HuH-7 (cell line): Measurements from ENCODE around the gene RNF38.
"Not testable (repeated sequence)": the region's sequence is repeated elsewhere in the genome, so short reads cannot be mapped to it uniquely, and the experiment has no call there.

Experiments used
- DNase-seq: peaks from one replicate; pipeline ENCODE4 v3.0.0; 2011; ENCODE audit warnings: low spot score

Gene RNF38

DNA sequence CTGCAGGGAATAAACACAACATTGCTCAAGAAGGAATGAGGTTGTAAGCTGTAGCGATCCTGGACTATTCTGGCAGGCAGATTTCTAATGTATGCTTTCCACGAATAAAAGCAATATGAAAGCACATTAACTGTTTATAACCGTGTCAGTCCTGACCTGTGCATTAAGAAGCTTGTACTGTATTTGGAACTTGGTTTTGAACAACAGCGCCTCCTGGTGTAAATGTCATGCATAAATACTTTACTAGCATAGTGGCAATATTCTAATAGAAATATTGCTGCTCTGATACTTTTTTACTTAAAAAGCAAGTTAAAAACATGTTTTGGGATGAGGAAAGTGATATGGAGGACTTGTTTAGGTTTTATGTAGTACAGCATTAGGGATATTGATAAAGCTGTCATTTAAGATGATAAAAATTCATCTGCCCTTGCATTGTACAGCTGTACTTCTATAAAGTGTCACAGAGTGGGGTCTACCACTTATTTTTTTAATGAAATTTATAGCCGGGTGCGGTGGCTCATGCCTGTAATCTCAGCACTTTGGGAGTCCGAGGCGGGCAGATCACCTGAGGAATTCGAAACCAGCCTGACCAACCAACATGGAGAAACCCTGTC, 71.2 kb downstream of the RNF38 start:
- peak; percentile 74 for DNase-seq

GRCh38 chr9:36325081-36325828, 74.8 kb downstream of the RNF38 start:
- no peak for DNase-seq

GRCh38 chr9:36323926-36324325, 76.1 kb downstream of the RNF38 start:
- DNase-seq = no peak

DNA sequence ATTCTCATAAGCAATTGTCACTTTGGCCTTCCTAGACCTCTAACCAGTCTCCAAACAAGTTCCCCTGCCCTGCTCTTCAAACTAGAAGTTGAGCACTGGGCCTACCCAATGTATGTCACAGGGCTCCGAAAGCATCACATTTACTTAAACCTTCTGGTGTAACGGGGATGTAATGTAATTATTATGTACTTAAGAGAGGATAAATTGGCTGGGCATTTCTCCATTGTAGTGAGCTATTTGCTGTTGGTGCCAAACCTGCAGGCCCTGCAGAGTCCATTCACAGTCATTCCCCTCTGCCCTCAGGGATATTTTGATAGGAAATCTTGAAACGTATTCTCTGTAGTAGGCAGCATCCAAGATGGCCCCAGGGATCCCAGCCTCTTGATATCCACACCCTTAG, 77.6 kb downstream of the RNF38 start:
- no peak for DNase-seq

DNA sequence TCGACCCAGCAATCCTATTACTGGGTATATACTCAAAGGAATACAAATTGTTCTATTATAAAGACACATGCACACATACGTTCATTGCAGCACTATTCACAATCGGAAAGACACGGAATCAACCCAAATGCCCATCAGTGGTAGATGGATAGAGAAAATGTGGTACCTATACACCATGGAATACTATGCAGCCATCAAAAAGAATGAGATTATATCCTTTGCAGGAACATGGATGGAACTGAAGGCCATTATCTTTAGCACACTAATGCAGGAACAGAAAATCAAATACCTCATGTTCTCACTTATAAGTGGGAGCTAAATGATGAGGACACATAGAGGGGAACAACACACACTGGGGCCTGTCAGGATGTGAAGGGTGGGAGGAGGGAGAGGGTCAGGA, 78.2 kb downstream of the RNF38 start:
- not testable (repeated sequence) for DNase-seq

- no peak for DNase-seq
Observed at GRCh38 chr9:36320466-36320865, 79.6 kb downstream of the RNF38 start.

DNA sequence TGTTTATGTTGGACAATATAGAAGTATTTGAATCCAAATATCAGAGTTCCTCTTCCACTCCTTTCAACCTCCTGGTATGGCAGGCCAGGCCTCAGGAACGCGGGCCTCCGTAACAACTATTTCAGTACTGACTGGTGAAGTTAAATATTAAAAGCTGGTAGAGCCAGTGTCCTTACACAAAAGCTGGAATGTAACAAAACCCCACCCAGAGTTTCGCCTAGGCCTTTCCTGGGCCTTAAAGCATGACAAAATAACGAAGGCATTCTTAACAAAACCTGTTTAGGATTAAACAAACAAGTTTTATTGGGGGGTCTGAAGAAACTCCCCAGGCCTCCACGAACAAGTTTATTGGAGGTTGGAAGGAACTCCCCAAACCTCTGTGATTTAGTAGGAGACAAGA, 80.3 kb downstream of the RNF38 start:
- peak; percentile 66 for DNase-seq

DNA sequence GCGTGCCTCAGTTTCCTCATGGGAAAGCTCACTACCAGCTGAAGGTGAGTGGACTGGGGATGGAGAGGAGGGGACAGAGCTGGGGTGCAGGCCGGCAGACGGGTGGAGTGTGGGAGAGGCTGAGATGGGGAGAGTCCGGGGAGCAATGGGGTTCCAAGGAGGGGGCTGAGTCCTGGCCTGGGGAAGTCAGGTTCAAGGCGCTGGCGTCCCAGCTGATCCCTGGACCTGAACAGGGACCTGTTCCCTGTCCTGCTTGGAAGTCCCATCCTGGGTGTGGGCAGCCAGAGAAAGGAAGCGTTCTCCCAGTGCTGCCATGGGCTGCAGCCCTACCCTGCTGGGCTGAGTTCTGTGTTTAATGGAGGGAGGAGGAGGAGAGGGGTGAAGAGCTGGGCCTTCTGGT, 80.9 kb downstream of the RNF38 start:
- no peak for DNase-seq

DNA sequence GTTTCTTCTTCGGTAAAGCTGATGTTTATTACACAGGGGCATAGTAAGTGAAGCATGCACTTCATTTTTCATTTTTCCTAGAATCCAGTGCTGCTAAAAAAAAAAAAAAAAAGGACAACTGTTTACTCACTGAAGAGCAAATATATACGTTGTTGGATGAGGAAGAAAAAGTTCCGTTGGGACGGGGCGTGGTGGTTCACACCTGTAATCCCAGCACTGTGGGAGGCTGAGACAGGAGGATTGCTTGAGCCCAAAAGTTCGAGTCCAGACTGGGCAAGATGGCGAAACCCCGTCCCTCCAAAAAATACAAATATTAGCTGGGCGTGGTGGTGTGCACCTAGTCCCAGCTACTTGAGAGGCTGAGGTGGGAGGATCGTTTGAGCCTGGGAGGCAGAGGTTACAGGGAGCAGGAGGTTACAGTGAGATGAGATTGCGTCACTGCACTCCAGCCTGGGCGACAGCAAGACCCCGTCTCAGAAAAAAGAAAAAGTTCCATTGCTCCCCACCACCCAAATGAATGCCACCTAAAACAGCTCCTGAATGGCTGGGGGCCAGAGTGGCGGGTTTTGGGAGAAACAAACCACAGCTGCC, 81.8 kb downstream of the RNF38 start:
- DNase-seq = no peak

GRCh38 chr9:36317766-36318165, 82.3 kb downstream of the RNF38 start:
- peak; percentile 59 for DNase-seq

DNA sequence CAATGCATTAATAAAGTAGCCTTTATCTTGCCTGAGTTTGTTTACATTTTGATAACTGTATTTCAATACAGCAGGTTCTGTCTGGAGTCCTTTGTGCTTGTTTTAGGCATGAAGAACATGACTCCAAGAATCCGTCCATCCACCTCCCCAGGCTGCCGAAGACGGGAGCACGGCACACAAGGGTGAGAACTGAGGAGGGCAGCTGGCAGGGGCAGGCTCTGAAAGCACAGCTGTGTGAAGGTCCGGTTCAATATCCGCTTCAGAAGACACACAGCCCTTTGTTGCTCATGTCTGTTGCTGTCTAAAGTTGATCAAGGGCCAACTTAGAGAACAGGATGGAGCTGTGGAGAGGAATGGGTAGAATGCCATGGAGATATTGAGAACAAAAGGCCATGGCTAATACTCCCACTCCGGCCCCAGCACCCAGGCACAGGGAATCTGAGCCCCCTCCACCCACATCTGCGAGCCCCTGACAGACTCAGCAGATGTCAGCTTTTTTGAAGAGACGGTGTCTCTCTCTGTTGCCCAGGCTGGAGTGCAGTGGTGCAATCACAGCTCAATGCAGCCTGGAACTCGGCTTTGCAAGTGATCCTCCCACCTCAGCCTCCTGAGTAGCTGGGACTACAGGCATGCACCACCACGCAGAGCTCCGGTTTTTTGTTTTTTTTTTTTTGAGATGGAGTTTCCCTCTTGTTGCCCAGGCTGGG, 83.3 kb downstream of the RNF38 start:
- DNase-seq = no peak

- no peak for DNase-seq
Observed at GRCh38 chr9:36316049-36316448, 84.0 kb downstream of the RNF38 start.

- DNase-seq = no peak
Observed at GRCh38 chr9:36315283-36315682, 84.8 kb downstream of the RNF38 start.

DNA sequence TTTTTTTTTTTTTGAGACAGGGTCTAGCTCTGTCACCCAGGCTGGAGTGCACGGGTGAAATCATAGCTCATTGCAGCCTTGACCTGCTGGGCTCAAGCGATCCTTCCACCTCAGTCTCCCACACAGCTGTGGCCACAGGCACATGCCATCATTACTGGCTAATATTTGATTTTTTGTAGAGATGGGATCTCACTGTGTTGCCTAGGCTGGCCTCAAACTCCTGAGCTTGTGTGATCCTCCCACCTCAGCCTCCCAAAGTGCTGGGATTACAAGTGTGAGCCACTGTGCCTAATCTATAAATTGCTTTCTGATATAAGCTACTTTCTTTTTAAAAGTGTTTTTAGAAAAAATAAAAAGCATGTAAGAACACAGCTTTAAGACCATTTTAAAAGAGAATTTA, 85.3 kb downstream of the RNF38 start:
- DNase-seq = no peak

DNA sequence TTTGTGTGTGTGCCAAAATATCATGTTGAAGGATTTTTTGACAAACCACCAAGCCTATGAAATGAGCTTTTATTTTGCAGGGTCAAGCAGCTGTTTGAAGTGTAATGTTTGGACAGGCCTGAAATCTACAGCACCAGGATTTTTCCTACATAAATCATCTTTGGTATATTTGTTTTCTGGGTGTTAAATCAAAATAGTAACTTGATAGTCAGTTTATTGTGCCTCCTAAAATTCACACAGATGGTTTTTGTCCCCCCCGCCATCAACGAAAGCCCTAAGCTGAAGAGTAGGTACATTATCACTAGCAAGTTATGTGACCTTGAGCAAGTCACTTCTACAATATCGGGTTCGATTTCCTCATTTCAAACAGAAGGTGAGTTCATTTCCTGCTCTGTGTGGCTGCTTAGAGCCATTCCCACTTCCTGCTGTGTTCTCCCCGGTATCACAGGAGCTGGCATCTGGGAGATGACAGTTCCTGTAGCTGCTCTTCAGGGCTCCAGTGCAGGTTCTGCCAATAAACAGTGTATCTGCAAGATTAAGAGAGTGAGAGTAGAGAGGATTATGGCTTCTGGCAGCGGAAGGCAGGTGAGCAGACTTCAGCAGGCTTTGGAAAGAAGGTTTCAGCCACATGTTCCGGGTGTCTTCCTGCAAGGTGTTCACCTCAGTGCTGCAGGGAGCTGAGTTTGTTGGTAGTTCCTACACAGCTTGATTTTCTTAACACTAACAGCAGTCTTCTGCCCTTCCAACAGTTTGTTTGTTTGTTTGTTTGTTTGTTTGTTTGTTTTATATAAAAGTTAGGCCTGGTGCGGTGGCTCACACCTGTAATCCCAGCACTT, 93.4 kb downstream of the RNF38 start:
- DNase-seq = peak; percentile 65

DNA sequence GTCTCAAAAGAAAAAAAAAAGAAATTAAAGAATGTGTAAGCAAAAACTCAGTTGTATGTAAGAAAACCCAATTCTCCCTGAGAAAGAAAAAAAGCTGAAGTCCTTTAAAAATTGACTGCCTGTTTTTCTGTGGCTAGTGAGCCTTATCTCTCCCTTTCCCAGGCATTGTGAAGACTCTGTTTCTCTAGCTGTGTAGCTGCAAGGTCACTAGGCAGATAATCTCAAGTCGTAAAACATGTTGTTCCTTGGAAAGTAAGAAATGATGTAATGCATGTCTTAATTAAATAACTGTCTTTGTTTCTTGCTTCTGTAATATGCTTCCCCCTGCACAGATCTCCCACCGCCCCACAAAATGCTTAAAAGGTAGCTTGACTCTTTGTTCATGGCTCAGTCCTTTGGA, 95.7 kb downstream of the RNF38 start:
- not testable (repeated sequence) for DNase-seq

- no peak for DNase-seq
Observed at GRCh38 chr9:36301227-36301626, 98.8 kb downstream of the RNF38 start.

DNA sequence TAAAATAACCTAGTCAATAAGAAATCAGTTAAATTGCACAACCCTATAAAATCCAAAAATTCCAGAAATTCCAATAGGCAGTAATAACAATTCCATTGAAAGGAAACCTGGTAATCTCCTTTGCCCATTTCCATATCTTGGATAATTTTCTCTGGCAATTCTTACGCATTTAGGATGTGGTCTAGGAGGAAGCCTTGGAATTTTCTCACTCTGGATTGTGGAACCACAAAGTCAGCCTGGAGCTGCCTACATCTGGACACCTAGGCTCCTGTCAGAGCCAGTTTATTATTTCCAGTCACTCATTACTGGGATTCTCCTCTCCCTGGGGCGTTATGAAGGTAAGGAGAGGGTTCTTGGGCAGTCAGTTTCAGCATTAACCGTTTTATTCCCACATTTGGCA, 101.5 kb downstream of the RNF38 start:
- DNase-seq = no peak

DNA sequence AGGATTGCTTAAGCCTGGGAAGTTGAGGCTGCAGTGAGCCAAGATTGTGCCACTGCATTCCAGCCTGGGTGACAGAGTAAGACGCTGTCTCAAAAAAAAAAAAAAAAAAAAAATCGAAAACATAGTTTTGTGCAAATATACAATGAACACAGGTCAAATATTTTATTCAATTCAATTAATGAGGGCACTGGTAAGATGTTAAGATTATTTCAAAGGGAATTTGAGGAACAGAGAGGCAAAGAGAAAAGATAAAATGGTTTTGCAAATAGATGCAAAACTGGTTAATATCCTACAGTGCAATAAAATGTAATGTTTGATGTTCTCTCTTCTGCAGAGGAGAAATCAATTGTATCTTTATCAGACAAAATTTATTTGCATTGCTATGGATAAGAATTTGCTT, 102.3 kb downstream of the RNF38 start:
- no peak for DNase-seq

DNA sequence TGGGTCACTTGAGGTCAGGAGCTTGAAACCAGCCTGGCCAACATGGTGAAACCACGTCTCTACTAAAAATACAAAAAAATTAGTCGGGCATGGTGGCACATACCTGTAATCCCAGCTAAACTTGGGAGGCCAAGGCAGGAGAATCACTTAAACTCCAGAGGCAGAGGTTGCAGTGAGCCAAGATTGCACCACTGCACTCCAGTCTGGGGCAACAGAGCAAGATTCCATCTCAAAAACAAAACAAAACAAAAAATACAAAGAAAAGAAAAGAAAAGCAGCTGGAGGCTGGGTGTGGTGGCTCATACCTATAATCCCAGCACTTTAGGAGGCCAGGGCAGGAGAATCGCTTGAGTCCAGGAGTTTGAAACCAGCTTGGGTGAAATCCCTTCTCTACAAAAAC, 105.1 kb downstream of the RNF38 start:
- not testable (repeated sequence) for DNase-seq

- no peak for DNase-seq
Observed at GRCh38 chr9:36293918-36294317, 106.2 kb downstream of the RNF38 start.

- DNase-seq = no peak
Observed at GRCh38 chr9:36293171-36293570, 106.9 kb downstream of the RNF38 start.
